Measurements from ENCODE around the gene DGCR2. TPM values are rescaled to one million over a fixed set of nuclear protein-coding genes. Genes with fewer than 3 reads are reported as not detected.
"Not testable (repeated sequence)": the region's sequence is repeated elsewhere in the genome, so short reads cannot be mapped to it uniquely, and the experiment has no call there.

DGCR2 gene
- total RNA-seq, 2 experiments from 2014 or later: 29.7 to 30.8 TPM

DNA sequence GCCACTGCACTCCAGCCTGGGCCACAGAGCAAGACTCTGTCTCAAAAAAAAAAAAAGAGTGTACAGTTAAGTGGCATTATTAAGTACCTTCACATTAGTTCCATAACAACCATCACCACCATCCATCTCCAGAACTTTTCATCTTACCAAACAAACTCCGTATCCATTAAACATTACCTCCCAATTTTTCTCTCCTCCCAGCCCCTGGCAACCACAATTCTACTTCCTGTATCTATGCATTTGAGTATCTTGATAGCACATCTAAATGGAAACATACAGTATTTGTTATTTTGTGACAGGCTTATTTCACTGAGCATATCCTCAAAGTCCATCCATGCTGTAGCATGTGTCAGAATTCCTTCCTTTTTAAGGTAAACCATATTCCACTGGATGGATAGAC lies 46.8 kb downstream of the DGCR2 start:
- CTCF ChIA-PET: no interaction called here
- H3K27me3 Mint-ChIP-seq: no peaks in the 10 kb centered on the region

DNA sequence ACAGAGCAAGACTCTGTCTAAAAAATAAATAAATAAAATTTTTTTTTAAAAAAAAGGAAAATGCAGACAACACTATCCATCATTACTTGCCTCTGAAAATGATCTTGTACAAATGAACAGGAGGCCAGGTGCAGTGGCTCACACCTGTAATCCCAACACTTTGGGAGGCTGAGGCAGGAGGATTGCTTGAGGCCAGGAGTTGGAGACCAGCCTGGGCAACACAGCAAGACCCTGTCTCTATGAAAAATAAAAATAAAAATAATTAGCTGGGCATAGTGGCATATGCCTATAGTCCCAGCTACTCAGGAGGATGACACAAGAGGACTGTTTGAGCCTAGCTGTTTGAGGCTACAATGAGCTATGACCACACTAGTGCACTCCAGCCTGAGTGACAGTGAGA lies 49.4 kb downstream of the DGCR2 start:
- POLR2A ChIA-PET, H3K27ac Mint-ChIP-seq, CTCF ChIA-PET, H3K4me1 Mint-ChIP-seq, H3K27me3 Mint-ChIP-seq, H3K4me3 Mint-ChIP-seq, H3K9me3 Mint-ChIP-seq: not testable (repeated sequence)
- peaks cover 23% of the 10 kb centered on the region for H3K36me3 Mint-ChIP-seq (ENCODE audit: low read depth)
- DNase-seq: peak; percentile 7

More for the DNA sequence above, 46.8 kb downstream of the DGCR2 start:
- H3K36me3 Mint-ChIP-seq (ENCODE audit: low read depth): peaks cover 20% of the 10 kb centered on the region
- no peaks in the 10 kb centered on the region for H3K9me3 Mint-ChIP-seq
- POLR2A ChIA-PET: no interaction called here
- no peaks in the 10 kb centered on the region for H3K4me1 Mint-ChIP-seq
- DNase-seq: no peak
- H3K4me3 Mint-ChIP-seq: no peak overlapping the region
- H3K27ac Mint-ChIP-seq: no peak overlapping the region

- POLR2A ChIA-PET: no interaction called here
- Mint-ChIP-seq H3K4me1 (no peaks in the 10 kb centered on the region), H3K9me3 (no peaks in the 10 kb centered on the region), H3K27me3 (no peaks in the 10 kb centered on the region), H3K4me3 (no peak overlapping the region), H3K27ac (no peak overlapping the region), H3K36me3 (ENCODE audit: low read depth) (peaks cover 31% of the 10 kb centered on the region)
- CTCF ChIA-PET: no interaction called here
- no peak for DNase-seq
Measured at GRCh38 chr22:19070397-19071169, 51.6 kb downstream of the DGCR2 start.

DNA sequence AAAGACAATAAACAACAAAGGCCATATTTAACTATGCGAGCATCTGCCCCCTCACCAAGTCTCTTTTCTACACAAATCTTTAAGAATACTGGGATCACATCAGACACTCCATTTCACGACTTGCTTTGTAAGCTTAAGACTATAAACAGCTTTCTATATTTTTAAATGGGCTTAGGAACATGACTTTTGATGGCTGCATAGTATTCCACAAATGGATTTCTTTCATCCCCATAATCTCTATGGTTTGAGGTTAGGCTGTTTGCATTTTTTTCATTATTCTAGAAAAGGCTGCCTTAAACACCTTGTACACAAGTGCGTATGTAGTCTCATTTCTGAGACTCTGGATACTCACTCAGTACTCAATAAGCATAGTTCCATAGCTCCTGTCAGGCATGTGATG lies 52.8 kb downstream of the DGCR2 start:
- no peak overlapping the region for H3K4me3 Mint-ChIP-seq
- ChIA-PET CTCF (no interaction called here), POLR2A (no interaction called here)
- peaks cover 37% of the 10 kb centered on the region for H3K36me3 Mint-ChIP-seq (ENCODE audit: low read depth)
- H3K9me3 Mint-ChIP-seq: no peaks in the 10 kb centered on the region
- H3K4me1 Mint-ChIP-seq: no peaks in the 10 kb centered on the region
- H3K27ac Mint-ChIP-seq: no peak overlapping the region
- no peaks in the 10 kb centered on the region for H3K27me3 Mint-ChIP-seq
- DNase-seq: no peak

DNA sequence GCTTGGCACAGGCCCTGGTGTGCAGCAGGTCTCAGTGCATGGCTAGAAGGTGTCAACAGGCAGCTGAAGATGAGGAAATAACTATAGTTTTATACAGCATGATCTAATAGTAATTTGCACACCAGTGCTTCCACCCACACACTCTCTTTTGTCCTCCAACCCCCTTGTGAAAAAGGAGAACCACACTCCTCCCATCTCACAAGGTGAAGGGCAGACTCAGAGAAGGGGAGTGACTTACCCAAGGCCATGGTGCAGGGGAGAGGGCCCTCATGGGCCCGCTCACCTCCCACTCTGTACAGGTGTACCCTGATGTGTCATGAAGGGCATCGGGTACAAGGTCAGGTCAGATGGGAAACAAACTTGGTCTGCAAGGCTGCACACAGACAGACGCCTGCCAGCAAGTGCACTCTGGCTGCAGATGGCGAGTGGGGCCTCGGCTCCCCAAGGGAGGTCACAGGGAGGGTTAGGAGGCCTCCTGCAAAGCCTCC lies 53.4 kb downstream of the DGCR2 start:
- Mint-ChIP-seq H3K27ac (no peak overlapping the region), H3K36me3 (ENCODE audit: low read depth) (peaks cover 41% of the 10 kb centered on the region), H3K27me3 (no peaks in the 10 kb centered on the region), H3K9me3 (no peaks in the 10 kb centered on the region), H3K4me3 (no peak overlapping the region), H3K4me1 (no peaks in the 10 kb centered on the region)
- DNase-seq: no peak
- POLR2A ChIA-PET: no interaction called here
- CTCF ChIA-PET: no interaction called here

DNA sequence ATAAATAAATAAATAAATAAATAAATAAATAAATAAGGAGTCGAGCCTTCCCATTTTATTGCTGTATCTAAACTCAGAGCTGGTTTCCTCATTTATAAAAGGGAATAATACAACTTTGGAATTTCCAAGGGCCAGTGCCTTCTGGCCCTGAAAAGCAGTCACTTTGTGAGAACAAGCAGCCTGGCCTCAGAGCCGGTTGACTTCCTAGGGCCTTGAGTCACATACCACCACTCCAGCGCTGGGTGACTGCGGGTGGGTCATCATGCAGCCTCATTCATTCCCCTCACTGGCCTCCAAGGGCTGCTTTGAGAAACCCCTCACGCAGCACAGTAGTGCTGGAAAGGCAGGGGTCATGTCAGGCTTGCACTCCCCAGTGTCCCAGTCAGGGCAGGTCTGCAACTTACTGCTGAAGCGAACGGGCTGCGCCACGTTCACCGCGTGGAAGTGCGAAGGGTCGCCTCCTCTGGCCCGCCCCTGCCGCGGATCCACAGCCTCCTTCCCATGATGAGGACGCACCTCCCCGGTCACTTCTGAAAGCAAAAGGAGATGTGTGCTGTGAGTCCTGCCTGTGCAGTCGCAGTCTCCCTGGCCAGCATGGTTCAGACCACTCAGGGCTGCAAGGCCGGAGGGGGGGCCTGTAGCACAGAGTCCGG lies 54.4 kb downstream of the DGCR2 start:
- H3K27ac Mint-ChIP-seq: no peak overlapping the region
- no peaks in the 10 kb centered on the region for H3K27me3 Mint-ChIP-seq
- DNase-seq: peak; percentile 15
- ChIA-PET POLR2A (no interaction called here), CTCF (no interaction called here)
- no peak overlapping the region for H3K4me3 Mint-ChIP-seq
- no peaks in the 10 kb centered on the region for H3K4me1 Mint-ChIP-seq
- peaks cover 35% of the 10 kb centered on the region for H3K36me3 Mint-ChIP-seq (ENCODE audit: low read depth)
- H3K9me3 Mint-ChIP-seq: no peaks in the 10 kb centered on the region

DNA sequence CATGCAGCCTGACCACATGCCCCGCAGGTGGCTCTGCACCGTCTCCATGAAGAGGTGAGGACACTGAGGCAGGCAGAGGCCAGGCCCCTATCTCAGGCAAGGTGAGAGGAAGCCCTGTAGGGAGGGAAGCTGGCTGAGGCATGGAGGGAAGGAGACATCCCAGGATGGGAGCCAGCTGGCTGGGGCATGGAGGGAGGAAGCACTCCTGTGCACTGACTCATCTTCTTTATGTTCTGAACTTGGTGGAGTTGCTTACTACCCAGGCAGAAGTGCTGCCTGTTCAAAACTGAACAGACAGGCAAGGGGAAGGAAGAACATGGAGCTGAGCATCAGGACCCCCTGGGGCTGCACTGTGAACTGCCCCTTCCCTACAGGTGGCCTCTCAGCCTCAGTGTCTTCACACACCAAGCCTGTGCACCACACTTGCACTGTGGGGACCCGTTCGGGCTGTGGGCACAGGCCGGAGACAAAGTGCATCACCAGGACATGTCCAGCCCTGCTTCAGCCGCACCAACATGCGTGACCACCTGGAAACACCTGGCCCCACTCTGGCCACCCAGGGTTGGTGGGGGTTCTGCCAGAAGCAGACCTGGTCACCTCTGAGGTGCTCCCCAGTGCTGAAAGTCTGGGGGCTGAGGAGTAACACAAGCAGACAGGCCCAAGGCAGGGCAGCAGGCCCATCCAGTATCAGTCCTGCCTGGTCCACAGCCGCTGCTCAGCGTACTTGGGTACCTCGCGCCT lies 55.5 kb downstream of the DGCR2 start:
- POLR2A ChIA-PET: no interaction called here
- CTCF ChIA-PET: no interaction called here
- no peak overlapping the region for H3K27ac Mint-ChIP-seq

DNA sequence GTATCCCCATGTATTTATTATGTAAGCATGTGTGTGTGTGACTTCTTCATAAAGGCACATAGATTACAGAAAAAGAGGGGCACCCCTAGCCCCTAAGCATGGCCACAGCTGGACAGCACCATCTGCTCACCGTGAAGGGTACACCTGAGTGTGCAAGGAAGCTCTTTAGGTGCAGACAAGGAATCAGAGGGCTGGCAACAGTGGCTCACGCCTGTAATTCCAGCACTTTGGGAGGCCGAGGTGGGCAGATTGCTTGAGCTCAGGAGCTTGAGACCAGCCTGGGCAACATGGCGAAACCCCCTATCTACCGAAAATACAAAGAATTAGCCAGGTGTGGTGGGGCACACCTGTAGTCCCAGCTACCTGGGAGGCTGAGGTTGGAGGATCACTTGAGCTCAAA lies 56.3 kb downstream of the DGCR2 start:
- POLR2A ChIA-PET: no interaction called here

More for the DNA sequence above, 55.5 kb downstream of the DGCR2 start:
- H3K27me3 Mint-ChIP-seq: no peaks in the 10 kb centered on the region
- H3K36me3 Mint-ChIP-seq (ENCODE audit: low read depth): peaks cover 35% of the 10 kb centered on the region
- no peaks in the 10 kb centered on the region for H3K4me1 Mint-ChIP-seq
- H3K4me3 Mint-ChIP-seq: no peak overlapping the region
- H3K9me3 Mint-ChIP-seq: no peaks in the 10 kb centered on the region
- DNase-seq: peak; percentile 9

GRCh38 chr22:19065298-19065859 lies 56.8 kb downstream of the DGCR2 start:
- no peak for DNase-seq
- no peak overlapping the region for H3K4me3 Mint-ChIP-seq
- peaks cover 34% of the 10 kb centered on the region for H3K36me3 Mint-ChIP-seq (ENCODE audit: low read depth)
- no peaks in the 10 kb centered on the region for H3K27me3 Mint-ChIP-seq
- H3K4me1 Mint-ChIP-seq: no peaks in the 10 kb centered on the region
- POLR2A ChIA-PET: no interaction called here
- no peak overlapping the region for H3K27ac Mint-ChIP-seq
- H3K9me3 Mint-ChIP-seq: no peaks in the 10 kb centered on the region
- CTCF ChIA-PET: no interaction called here

More for the DNA sequence above, 56.3 kb downstream of the DGCR2 start:
- Mint-ChIP-seq H3K9me3 (no peaks in the 10 kb centered on the region), H3K36me3 (ENCODE audit: low read depth) (peaks cover 31% of the 10 kb centered on the region), H3K4me1 (no peaks in the 10 kb centered on the region), H3K27ac (no peak overlapping the region), H3K27me3 (no peaks in the 10 kb centered on the region), H3K4me3 (no peak overlapping the region)
- CTCF ChIA-PET: no interaction called here
- no peak for DNase-seq

- H3K4me3 Mint-ChIP-seq: no peak overlapping the region
- no peak for DNase-seq
Measured at GRCh38 chr22:19064354-19065054, 57.7 kb downstream of the DGCR2 start.

GRCh38 chr22:19063581-19064353 lies 58.4 kb downstream of the DGCR2 start:
- peaks cover 36% of the 10 kb centered on the region for H3K36me3 Mint-ChIP-seq (ENCODE audit: low read depth)
- H3K27ac Mint-ChIP-seq: no peak overlapping the region
- no peaks in the 10 kb centered on the region for H3K9me3 Mint-ChIP-seq
- H3K4me1 Mint-ChIP-seq: no peaks in the 10 kb centered on the region
- CTCF ChIA-PET: no interaction called here
- no peaks in the 10 kb centered on the region for H3K27me3 Mint-ChIP-seq
- DNase-seq: no peak
- H3K4me3 Mint-ChIP-seq: no peak overlapping the region
- POLR2A ChIA-PET: no interaction called here

More at GRCh38 chr22:19064354-19065054, 57.7 kb downstream of the DGCR2 start:
- Mint-ChIP-seq H3K9me3 (no peaks in the 10 kb centered on the region), H3K4me1 (no peaks in the 10 kb centered on the region), H3K27ac (no peak overlapping the region), H3K36me3 (ENCODE audit: low read depth) (peaks cover 33% of the 10 kb centered on the region), H3K27me3 (no peaks in the 10 kb centered on the region)
- POLR2A ChIA-PET: no interaction called here
- CTCF ChIA-PET: no interaction called here

GRCh38 chr22:19062943-19063308 lies 59.3 kb downstream of the DGCR2 start:
- Mint-ChIP-seq H3K4me1 (no peaks in the 10 kb centered on the region), H3K9me3 (no peaks in the 10 kb centered on the region), H3K36me3 (ENCODE audit: low read depth) (peaks cover 41% of the 10 kb centered on the region), H3K27me3 (no peaks in the 10 kb centered on the region), H3K4me3 (no peak overlapping the region), H3K27ac (no peak overlapping the region)
- POLR2A ChIA-PET: no interaction called here
- no peak for DNase-seq
- CTCF ChIA-PET: no interaction called here

Measured in activated CD4-positive, alpha-beta memory T cell treated with anti-CD3 and anti-CD28 coated beads, Interleukin-2, amount 10 ng/mL, durations not matched to agents 7 days and 5 days (primary cell).